IMR-90 (cell line): ENCODE results near the gene MAGEB3.

Experiments used
- BHLHE40 ChIP-seq: fragments of 150-350 bp; IDR thresholded peaks from 2 replicates; pipeline ENCODE4 v1.6.1; 2016; ENCODE audit warnings: mild to moderate bottlenecking, low read depth, low read length
- CEBPB ChIP-seq: IDR thresholded peaks from 2 replicates; pipeline ENCODE4 v1.6.1; 2012; ENCODE audit warnings: low read depth, low read length, improper control_type of control experiment
- CHD1 ChIP-seq: IDR thresholded peaks from 2 replicates; pipeline ENCODE4 v1.6.1; 2012; ENCODE audit warnings: low read depth, low read length, improper control_type of control experiment
- CTCF ChIP-seq: conservative IDR thresholded peaks from 2 replicates; pipeline ENCODE4 v1.5.1; 2012; ENCODE audit warnings: mild to moderate bottlenecking, low read depth, low read length, improper control_type of control experiment
- MAFK ChIP-seq: IDR thresholded peaks from 2 replicates; pipeline ENCODE4 v1.6.1; 2012; ENCODE audit warnings: low read depth, low read length, improper control_type of control experiment
- MXI1 ChIP-seq: IDR thresholded peaks from 2 replicates; pipeline ENCODE4 v1.6.1; 2012; ENCODE audit warnings: low read depth, mild to moderate bottlenecking, low read length, moderate library complexity, borderline replicate concordance
- POLR2A ChIP-seq: IDR thresholded peaks from 2 replicates; pipeline ENCODE4 v1.6.1; 2012; ENCODE audit warnings: mild to moderate bottlenecking, low read depth, low read length
- RAD21 ChIP-seq: IDR thresholded peaks from 2 replicates; pipeline ENCODE4 v1.6.1; 2012; ENCODE audit warnings: low read length, improper control_type of control experiment

- no peak for TF ChIP-seq CTCF
- no peak for TF ChIP-seq MAFK
- no peak for TF ChIP-seq RAD21
- no peak for TF ChIP-seq MXI1
- no peak for TF ChIP-seq POLR2A
- TF ChIP-seq BHLHE40 = no peak
- TF ChIP-seq CHD1 = no peak
- TF ChIP-seq CEBPB = no peak
These were observed 29.5 kb downstream of the MAGEB3 start for GRCh38 chrX:30259927-30260326.
